OCI-LY7 (cell line): ENCODE measurements around the gene EIF4ENIF1.

ENCODE experiments used
- EZH2phosphoT487 ChIP-seq: fragments of 200-600 bp; sonication (generic); IDR thresholded peaks from 2 replicates; pipeline ENCODE4 v1.6.1; 2018; ENCODE audit warnings: low read depth, borderline replicate concordance, mild to moderate bottlenecking, mixed run types, antibody characterized with exemption, low read length, moderate library complexity, mixed read lengths
- TF ChIP-seq, protein P1 (sequence below): fragments of 200-600 bp; sonication (generic); conservative IDR thresholded peaks from 2 replicates; pipeline ENCODE4 v1.5.1; 2014; ENCODE audit warnings: mild to moderate bottlenecking, antibody characterized with exemption, low read length, moderate library complexity, mixed read lengths

DNA sequence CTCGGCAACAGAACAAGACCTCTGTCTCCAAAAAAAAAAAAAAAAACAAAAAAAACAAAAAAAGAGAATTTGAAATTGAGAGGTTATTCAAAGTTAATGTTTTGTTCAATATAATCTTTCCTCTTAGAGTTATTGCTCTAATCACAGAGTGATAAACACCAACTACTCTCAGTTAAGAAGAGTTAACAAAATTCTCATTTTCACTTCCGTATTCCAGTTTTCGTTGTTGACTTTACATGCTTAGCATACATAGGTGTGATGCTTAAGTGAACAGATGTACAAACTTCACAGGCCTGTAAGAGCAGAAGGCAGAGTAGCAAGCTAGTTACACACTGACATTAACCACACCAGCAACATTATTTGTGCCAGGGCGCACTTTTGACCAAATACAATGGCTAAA is 12.3 kb downstream of the EIF4ENIF1 start:
- no peak for TF ChIP-seq EZH2phosphoT487
- TF ChIP-seq, protein P1, sequence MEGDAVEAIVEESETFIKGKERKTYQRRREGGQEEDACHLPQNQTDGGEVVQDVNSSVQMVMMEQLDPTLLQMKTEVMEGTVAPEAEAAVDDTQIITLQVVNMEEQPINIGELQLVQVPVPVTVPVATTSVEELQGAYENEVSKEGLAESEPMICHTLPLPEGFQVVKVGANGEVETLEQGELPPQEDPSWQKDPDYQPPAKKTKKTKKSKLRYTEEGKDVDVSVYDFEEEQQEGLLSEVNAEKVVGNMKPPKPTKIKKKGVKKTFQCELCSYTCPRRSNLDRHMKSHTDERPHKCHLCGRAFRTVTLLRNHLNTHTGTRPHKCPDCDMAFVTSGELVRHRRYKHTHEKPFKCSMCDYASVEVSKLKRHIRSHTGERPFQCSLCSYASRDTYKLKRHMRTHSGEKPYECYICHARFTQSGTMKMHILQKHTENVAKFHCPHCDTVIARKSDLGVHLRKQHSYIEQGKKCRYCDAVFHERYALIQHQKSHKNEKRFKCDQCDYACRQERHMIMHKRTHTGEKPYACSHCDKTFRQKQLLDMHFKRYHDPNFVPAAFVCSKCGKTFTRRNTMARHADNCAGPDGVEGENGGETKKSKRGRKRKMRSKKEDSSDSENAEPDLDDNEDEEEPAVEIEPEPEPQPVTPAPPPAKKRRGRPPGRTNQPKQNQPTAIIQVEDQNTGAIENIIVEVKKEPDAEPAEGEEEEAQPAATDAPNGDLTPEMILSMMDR: no peak
